Brain pericyte (primary cell): ENCODE results near the gene NOLC1.
"Not testable (repeated sequence)": the region's sequence is repeated elsewhere in the genome, so short reads cannot be mapped to it uniquely, and the experiment has no call there.

Experiments
- DNase-seq: peaks from one replicate; pipeline ENCODE4 v3.0.0-alpha.2; 2012; ENCODE audit warnings: low read depth, low spot score

NOLC1 gene

GRCh38 chr10:102153093-102153620, 968 bp downstream of the NOLC1 start:
- DNase-seq, result no peak

DNA sequence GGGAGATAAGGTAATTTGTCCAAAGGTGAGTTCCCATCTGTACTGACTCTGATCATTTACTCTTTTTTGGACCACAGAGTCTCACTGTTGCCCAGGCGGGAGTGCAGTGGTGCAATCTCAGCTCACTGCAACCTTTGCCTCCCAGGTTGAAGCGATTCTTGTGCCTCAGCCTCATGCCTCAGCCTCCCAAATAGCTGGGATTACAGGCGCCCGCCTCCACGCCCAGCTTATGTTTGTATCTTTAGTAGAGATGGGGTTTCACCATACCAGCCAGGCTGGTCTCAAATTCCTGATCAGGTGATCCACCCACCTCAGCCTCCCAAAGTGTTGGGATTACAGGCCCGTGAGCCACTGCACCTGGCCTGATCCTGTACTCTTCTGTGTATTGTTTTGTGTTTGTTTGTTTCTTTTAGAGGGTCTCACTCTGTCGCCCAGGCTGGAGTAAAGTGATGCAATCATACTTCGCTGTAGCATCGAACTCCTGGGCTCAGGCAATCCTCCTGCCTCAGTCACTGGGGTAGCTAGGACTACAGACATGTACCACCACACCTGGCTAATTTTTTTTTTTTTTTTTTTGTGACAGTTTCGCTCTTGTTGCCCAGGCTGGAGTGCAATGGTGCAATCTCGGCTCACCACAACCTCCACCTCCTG, 2.4 kb downstream of the NOLC1 start:
- DNase-seq, result no peak

GRCh38 chr10:102157224-102157623, 5.0 kb downstream of the NOLC1 start:
- DNase-seq, result no peak

DNA sequence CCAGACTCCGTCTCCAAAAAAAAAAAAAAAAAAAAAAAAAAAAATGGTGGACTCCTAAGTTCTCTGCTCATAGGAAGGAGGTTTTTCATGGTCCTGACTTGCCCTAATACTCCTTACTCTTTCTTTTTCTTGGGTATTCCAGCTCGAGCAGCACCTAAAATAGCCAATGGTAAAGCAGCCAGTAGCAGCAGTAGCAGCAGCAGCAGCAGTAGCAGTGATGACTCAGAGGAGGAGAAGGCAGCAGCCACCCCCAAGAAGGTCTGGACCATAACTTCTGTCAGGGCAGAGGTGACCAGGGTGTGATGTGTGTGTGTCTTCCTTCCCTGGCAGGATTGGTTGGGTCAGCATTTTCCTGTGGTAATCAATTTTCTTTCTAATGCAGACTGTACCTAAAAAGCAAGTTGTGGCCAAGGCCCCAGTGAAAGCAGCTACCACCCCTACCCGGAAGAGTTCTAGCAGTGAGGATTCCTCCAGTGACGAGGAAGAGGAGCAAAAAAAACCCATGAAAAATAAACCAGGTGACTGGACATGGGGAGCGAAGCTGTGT, 6.9 kb downstream of the NOLC1 start:
- no peak for DNase-seq

DNA sequence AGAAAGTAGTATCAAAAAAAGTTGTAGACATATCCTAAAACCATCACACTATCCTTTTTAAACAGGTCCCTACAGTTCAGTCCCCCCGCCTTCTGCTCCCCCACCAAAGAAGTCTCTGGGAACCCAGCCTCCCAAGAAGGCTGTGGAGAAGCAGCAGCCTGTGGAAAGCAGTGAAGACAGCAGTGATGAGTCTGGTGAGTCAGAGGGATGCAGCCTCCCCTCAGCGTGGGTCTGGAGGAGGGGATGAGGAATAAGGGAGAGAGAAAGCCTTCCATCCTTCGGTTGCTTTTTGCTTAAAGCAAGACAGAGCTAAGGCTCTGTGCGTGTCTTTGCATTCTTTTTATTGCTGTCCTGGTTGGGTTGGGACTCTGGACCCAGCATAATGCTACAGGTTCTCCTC, 7.6 kb downstream of the NOLC1 start:
- no peak for DNase-seq

DNA sequence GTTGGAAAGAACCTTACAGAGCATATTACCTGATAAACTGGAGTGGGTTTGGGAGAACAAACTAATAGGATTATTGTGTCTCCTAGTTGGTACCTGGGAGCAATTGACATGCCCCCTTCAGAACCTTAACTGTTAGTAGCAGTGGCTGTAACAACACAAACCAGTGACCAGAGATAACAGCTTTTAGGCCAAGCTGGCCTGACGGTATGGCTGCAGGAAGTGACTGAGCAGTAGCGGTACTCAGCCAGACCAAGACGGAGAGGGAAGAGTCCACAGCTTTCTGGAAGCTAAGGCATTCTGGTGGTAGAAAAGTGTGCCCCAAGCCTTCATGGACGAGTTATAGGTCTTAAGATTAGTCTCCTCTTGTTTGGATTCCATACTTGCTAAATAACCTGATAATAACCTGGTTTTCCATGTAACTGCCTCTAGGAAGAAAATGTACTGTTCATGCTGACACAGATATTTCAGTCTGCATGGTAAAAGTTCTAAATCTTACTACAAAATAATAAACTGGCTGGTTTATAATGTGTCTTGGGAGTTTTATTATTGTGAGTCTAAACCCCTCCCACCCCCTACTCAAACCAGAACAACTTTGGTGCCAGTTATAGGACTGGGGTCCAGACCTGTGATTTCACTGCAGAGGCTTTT, 11.3 kb downstream of the NOLC1 start:
- DNase-seq, result no peak

GRCh38 chr10:102167861-102168260, 15.7 kb downstream of the NOLC1 start:
- no peak for DNase-seq

- DNase-seq, result no peak
Measured at GRCh38 chr10:102170602-102171001, 18.4 kb downstream of the NOLC1 start.

- no peak for DNase-seq
Measured at GRCh38 chr10:102172288-102172687, 20.1 kb downstream of the NOLC1 start.

DNA sequence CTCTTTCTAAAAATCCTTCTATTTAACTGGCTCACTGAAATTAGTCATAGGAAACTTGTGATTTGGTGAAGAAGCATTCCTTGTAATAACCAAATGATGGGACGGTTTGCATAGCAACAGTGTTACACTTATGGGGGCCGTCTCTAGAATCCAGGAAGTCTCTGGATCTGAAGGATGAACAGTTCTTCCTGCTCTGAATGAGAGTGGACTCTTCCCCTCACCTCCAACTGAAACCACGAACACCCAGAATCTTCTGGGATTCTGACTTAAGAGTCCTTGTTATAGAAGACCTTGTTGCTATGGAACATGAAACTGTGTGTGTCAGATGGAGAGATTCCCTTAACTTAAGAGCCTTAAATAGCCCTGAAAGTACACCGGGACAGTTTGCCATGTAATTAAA, 23.2 kb downstream of the NOLC1 start:
- DNase-seq, result no peak

GRCh38 chr10:102184606-102185005, 32.4 kb downstream of the NOLC1 start:
- no peak for DNase-seq

DNA sequence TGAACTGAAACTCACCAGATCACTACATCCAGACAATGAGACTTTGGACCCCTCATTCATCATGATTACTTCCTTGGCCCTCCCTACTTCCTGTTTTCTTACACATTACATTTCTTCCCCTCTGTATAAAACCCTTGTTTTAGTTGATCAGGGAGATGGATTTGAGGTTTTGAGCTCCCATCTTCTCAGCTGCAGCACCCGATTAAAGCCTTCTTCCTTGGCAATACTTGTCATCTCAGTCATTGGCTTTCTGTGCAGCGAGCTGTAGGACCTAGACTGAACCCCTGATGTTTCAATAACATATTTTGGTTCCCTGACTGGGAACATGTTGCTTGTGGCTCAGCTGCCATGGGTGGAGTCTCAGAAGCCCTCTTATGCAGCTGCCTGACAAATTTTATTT, 33.1 kb downstream of the NOLC1 start:
- no peak for DNase-seq

DNA sequence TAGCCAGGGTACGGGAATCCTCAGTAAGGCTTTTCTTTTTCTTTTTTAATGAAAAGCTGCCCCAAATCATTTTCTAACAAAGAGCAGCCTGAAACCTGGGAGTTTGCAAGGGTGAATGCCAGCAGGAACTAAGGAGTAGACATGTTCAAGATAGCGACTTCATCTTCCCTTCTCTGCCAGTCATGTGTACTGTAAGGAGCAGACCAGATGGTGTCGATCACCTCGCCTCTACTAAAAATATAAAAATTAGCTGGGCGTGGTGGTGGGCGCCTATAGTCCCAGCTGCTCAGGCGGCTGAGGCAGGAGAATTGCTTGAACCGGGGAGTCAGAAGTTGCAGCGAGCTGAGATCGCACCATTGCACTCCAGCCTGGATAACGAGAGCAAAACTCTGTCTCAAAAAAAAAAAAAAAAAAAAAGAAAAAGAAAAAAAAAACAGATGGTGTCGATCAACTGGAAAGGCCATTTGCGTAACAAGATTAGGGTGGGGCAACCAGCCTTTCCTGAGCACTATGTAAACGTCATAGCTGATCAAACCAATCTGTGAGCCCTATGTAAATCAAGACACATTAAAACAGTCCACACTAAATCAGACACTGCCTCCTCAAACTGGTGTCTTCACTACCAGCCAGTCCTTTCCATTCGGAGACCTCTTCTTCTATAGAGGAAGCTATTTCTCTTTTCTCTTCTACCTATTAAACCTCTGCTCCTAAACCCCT, 33.8 kb downstream of the NOLC1 start:
- DNase-seq, result no peak

- no peak for DNase-seq
Measured at GRCh38 chr10:102188298-102188940, 36.2 kb downstream of the NOLC1 start.

- DNase-seq, result not testable (repeated sequence)
Measured at GRCh38 chr10:102188941-102189898, 37.0 kb downstream of the NOLC1 start.

DNA sequence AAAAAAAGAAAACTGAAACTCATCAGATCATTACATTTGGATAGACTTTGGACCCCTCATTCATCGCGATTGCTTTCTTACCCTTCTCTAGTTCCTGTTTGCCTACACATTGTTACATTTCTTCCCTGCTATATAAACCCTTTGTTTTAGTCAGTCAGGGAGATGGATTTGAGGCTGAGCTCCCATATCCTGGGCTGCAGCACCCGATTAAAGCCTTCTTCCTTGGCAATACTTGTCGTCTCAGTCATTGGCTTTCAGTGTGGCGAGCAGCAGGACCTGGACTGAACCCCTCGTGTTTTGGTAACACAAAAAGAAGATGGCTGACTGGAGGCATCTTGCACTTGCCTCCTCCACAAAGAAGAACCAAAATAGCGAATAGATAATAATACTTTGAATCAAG, 39.8 kb downstream of the NOLC1 start:
- DNase-seq, result no peak

GRCh38 chr10:102195296-102195870, 43.2 kb downstream of the NOLC1 start:
- DNase-seq, result no peak

DNA sequence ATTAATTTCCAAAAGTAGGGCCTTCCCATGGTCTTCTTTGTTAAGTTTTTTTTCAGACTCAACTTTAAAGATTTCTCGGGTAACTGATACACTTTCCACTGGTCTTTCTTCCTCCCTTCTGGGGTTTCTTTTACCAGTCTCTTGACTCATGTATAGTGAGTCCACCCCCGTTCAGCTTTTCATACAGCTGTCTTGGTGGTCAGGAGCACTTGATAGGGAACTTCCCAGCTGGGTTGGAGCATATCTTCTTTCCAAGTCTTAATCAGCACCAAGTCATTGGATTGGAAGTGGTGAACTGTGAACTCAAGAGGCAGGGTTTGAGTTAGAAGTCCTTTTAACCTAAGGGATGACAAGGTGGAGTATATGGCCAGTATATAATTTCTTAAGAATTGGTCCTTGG, 44.7 kb downstream of the NOLC1 start:
- DNase-seq, result no peak

- DNase-seq, result no peak
Measured at GRCh38 chr10:102198027-102198426, 45.8 kb downstream of the NOLC1 start.
